H1 (cell line): ENCODE data around the gene SLX4. TPM values are rescaled to one million over a fixed set of nuclear protein-coding genes. Genes with fewer than 3 reads are reported as not detected.

Experiments
- CTCF ChIA-PET: fragments of 300-600 bp; sonication (Branson Sonifier 250); formaldehyde crosslinking; loops from one replicate; lab custom pipeline; 2021; ENCODE audit not compliant: partially characterized antibody; lab: Charles Lee
- POLR2A ChIA-PET: fragments of 300-600 bp; sonication (Branson Sonifier 250); formaldehyde crosslinking; loops from one replicate; lab custom pipeline; 2021; ENCODE audit warnings: inconsistent platforms; ENCODE audit not compliant: partially characterized antibody; lab: Charles Lee
- DNase-seq, 2 experiments: peaks; one replicate each; pipeline versions ENCODE4 v3.0.0 to v3.0.0-alpha.2; 2010 to 2022; ENCODE audit warnings: low spot score in 2 of 2, low read depth in 1 of 2, mixed read lengths in 1 of 2
- FAIRE-seq: peaks from 2 replicates; lab custom pipeline; 2011; peaks lifted over from hg19 to GRCh38; lab: Jason Lieb, UNC
- H2AFZ ChIP-seq: 2 replicates; pipeline ENCODE4 v1.8.1; 2012; ENCODE audit warnings: low read length, inconsistent platforms
- H2AK5ac ChIP-seq: 2 replicates; pipeline ENCODE4 v1.6.1; 2013; ENCODE audit warnings: low read depth, low read length
- H2BK120ac ChIP-seq: replicated peaks from 2 replicates; pipeline ENCODE3; 2013; ENCODE audit warnings: low read depth, low read length, inconsistent platforms
- H2BK12ac ChIP-seq: 2 replicates; pipeline ENCODE4 v1.6.1; 2013; ENCODE audit warnings: low read depth, low read length
- H2BK15ac ChIP-seq: 2 replicates; pipeline ENCODE4 v1.6.1; 2013; ENCODE audit warnings: low read length
- H2BK20ac ChIP-seq: 2 replicates; pipeline ENCODE4 v1.6.1; 2013; ENCODE audit warnings: low read length
- H2BK5ac ChIP-seq: 2 replicates; pipeline ENCODE4 v1.6.1; 2013; ENCODE audit warnings: low read depth, low read length
- H3K14ac ChIP-seq: 2 replicates; pipeline ENCODE4 v1.6.1; 2013; ENCODE audit warnings: inconsistent platforms; ENCODE audit not compliant: insufficient read length
- H3K18ac ChIP-seq: 2 replicates; pipeline ENCODE4 v1.6.1; 2013; ENCODE audit warnings: low read length; ENCODE audit errors: extremely low read depth
- H3K23ac ChIP-seq: 2 replicates; pipeline ENCODE4 v1.6.1; 2013; ENCODE audit warnings: inconsistent platforms; ENCODE audit not compliant: insufficient read length
- H3K23me2 ChIP-seq: 2 replicates; pipeline ENCODE4 v1.6.1; 2013; ENCODE audit warnings: low read depth, low read length
- H3K27ac ChIP-seq: 2 replicates; pipeline ENCODE4 v1.6.1; 2011; ENCODE audit warnings: low read depth, low read length, inconsistent platforms
- H3K27me3 ChIP-seq, 4 experiments: replicated peaks in 1 of 4; 1 replicate in 1 of 4; 2 replicates in 3 of 4; pipeline versions ENCODE4 v1.6.1 to v1.8.1; 2011 to 2013; ENCODE audit warnings: low read length in 3 of 4, mild to moderate bottlenecking in 3 of 4, inconsistent platforms in 2 of 4, mixed read lengths in 2 of 4, moderate library complexity in 1 of 4; ENCODE audit not compliant: control insufficient read depth in 3 of 4, insufficient read depth in 3 of 4; ENCODE audit errors: extremely low read depth in 1 of 4
- H3K36me3 ChIP-seq, 4 experiments: 2 replicates each; pipeline versions ENCODE4 v1.6.1 to v1.8.1; 2011 to 2013; ENCODE audit warnings: mild to moderate bottlenecking in 4 of 4, low read length in 3 of 4, moderate library complexity in 2 of 4, control low read depth in 1 of 4, inconsistent platforms in 1 of 4; ENCODE audit not compliant: insufficient read depth in 4 of 4, control insufficient read depth in 2 of 4
- H3K4ac ChIP-seq: replicated peaks from 2 replicates; pipeline ENCODE3; 2013; ENCODE audit warnings: low read length, low read depth, mixed read lengths, inconsistent platforms; ENCODE audit not compliant: insufficient read length
- H3K4me1 ChIP-seq, 4 experiments: replicated peaks in 1 of 4; 1 replicate in 1 of 4; 2 replicates in 3 of 4; pipeline versions ENCODE4 v1.6.1 to v1.8.1; 2011 to 2013; ENCODE audit warnings: low read length in 3 of 4, inconsistent platforms in 2 of 4, mixed read lengths in 1 of 4; ENCODE audit not compliant: insufficient read depth in 4 of 4, control insufficient read depth in 3 of 4
- H3K4me2 ChIP-seq, 2 experiments: 2 replicates each; pipeline versions ENCODE4 v1.6.1 to v1.8.1; 2011 to 2013; ENCODE audit warnings: low read depth in 2 of 2, low read length in 2 of 2, control low read depth in 1 of 2, inconsistent platforms in 1 of 2, mild to moderate bottlenecking in 1 of 2; ENCODE audit not compliant: insufficient read depth in 1 of 2
- H3K4me3 ChIP-seq, 4 experiments: fragments of 200-600, 300-600 bp in 1 of 4; sonication (generic), shearing (Covaris generic), sonication (Bioruptor Twin) in 1 of 4; 2 replicates each; pipeline versions ENCODE4 v1.5.1 to v1.8.1; 2011 to 2016; ENCODE audit warnings: low read length in 4 of 4, low read depth in 3 of 4, control low read depth in 2 of 4, inconsistent platforms in 2 of 4, mild to moderate bottlenecking in 2 of 4, mixed read lengths in 1 of 4, moderate library complexity in 1 of 4; ENCODE audit not compliant: insufficient read depth in 2 of 4; ENCODE audit errors: extremely low read depth in 1 of 4
- H3K56ac ChIP-seq: replicated peaks from 2 replicates; pipeline ENCODE3; 2013; ENCODE audit warnings: low read depth, mild to moderate bottlenecking, mixed read lengths, low read length, inconsistent platforms; ENCODE audit not compliant: insufficient read length
- H3K79me1 ChIP-seq: 2 replicates; pipeline ENCODE4 v1.6.1; 2013; ENCODE audit warnings: low read depth, low read length, control low read depth
- H3K79me2 ChIP-seq, 2 experiments: 2 replicates each; pipeline versions ENCODE4 v1.6.1 to v1.8.1; 2012 to 2013; ENCODE audit warnings: low read length in 2 of 2, mild to moderate bottlenecking in 2 of 2, inconsistent platforms in 1 of 2; ENCODE audit not compliant: insufficient read depth in 2 of 2, control insufficient read depth in 1 of 2
- H3K9ac ChIP-seq, 4 experiments: replicated peaks in 1 of 4; 1 replicate in 1 of 4; 2 replicates in 3 of 4; pipeline versions ENCODE4 v1.6.1 to v1.8.1; 2011 to 2013; ENCODE audit warnings: low read depth in 3 of 4, low read length in 3 of 4, control low read depth in 2 of 4, mild to moderate bottlenecking in 2 of 4, moderate library complexity in 2 of 4, inconsistent platforms in 1 of 4; ENCODE audit errors: extremely low read depth in 1 of 4
- H3K9me3 ChIP-seq, 2 experiments: 2 replicates each; pipeline versions ENCODE4 v1.6.1 to v1.8.1; 2012 to 2013; ENCODE audit warnings: mild to moderate bottlenecking in 2 of 2, moderate library complexity in 2 of 2, control low read depth in 1 of 2, inconsistent platforms in 1 of 2, low read depth in 1 of 2, low read length in 1 of 2, mixed read lengths in 1 of 2; ENCODE audit not compliant: insufficient read depth in 2 of 2
- H4K20me1 ChIP-seq, 2 experiments: replicated peaks in 1 of 2; 2 replicates each; pipeline versions ENCODE3 to v1.8.1; 2011 to 2013; ENCODE audit warnings: inconsistent platforms in 2 of 2, low read length in 2 of 2, mild to moderate bottlenecking in 1 of 2; ENCODE audit not compliant: insufficient read depth in 2 of 2, control insufficient read depth in 1 of 2
- H4K5ac ChIP-seq: 2 replicates; pipeline ENCODE4 v1.6.1; 2013; ENCODE audit warnings: low read length, low read depth, mixed read lengths, inconsistent platforms; ENCODE audit not compliant: insufficient read length
- H4K8ac ChIP-seq: 2 replicates; pipeline ENCODE4 v1.8.0; 2013; ENCODE audit warnings: mild to moderate bottlenecking, moderate library complexity, low read length, inconsistent platforms; ENCODE audit not compliant: insufficient read depth; ENCODE audit errors: extremely low read depth
- H4K91ac ChIP-seq: replicated peaks from 2 replicates; pipeline ENCODE3; 2013; ENCODE audit warnings: low read length, mixed read lengths, inconsistent platforms; ENCODE audit not compliant: insufficient read length
- EZH2 ChIP-seq: fragments of 200-600 bp; sonication (generic); IDR thresholded peaks from 2 replicates; pipeline ENCODE4 v1.7.1; 2012; ENCODE audit warnings: low read depth, mild to moderate bottlenecking, moderate library complexity, low read length, inconsistent platforms; ENCODE audit not compliant: severe bottlenecking
- RAD21 ChIP-seq, 2 experiments: IDR thresholded peaks in 1 of 2; conservative IDR thresholded peaks in 1 of 2; 2 replicates each; pipeline ENCODE4 v1.6.1; 2011; ENCODE audit warnings: low read depth in 2 of 2, low read length in 2 of 2, improper control_type of control experiment in 1 of 2, inconsistent platforms in 1 of 2, mild to moderate bottlenecking in 1 of 2, moderate library complexity in 1 of 2
- WGBS, 2 experiments: shearing (Covaris generic) in 1 of 2; methylation state at CpG; one replicate each; pipeline versions ENCODE4 v1.1.6 to v1.1.7; 2013 to 2015; ENCODE audit warnings: low lambda C conversion rate in 2 of 2, mixed read lengths in 2 of 2, inconsistent platforms in 1 of 2, low coverage in 1 of 2, missing lambda C conversion rate in 1 of 2; ENCODE audit not compliant: insufficient replicate concordance in 2 of 2, insufficient coverage in 1 of 2, insufficient read length in 1 of 2; ENCODE audit errors: extremely low coverage in 1 of 2, missing lambda C conversion rate in 1 of 2; 5-methylcytosine and 5-hydroxymethylcytosine counted together
- polyA plus RNA-seq, 7 experiments: library from polyadenylated mRNA; depleted of rRNA in 3 of 7; stranded (reverse) in 5 of 7; unstranded in 2 of 7; fragments of >200 nt in 5 of 7; fragments of 200-250 nt in 2 of 7; gene quantifications; 1 replicate in 5 of 7; 2 replicates in 1 of 7; 4 replicates in 1 of 7; pipeline versions ENCODE4 v1.2.1 to v1.2.3, GENCODE V29; 2011 to 2013; ENCODE audit warnings: missing spikeins in 2 of 7, mixed read lengths in 2 of 7
- total RNA-seq: library from RNA; stranded (reverse); fragmentation: NEBNext Ultra II Directional; extraction: Animal tissue kit (Norgen Biotek cat#: 25700); gene quantifications from 2 replicates; pipeline ENCODE4 v1.2.1, GENCODE V29; 2021

The SLX4 gene
- total and polyA plus RNA-seq, 2 of the 8 experiments (the other 6 are each of a cell fraction or from before 2014, with no cell fraction given) = 4.4 to 11.4 TPM

DNA sequence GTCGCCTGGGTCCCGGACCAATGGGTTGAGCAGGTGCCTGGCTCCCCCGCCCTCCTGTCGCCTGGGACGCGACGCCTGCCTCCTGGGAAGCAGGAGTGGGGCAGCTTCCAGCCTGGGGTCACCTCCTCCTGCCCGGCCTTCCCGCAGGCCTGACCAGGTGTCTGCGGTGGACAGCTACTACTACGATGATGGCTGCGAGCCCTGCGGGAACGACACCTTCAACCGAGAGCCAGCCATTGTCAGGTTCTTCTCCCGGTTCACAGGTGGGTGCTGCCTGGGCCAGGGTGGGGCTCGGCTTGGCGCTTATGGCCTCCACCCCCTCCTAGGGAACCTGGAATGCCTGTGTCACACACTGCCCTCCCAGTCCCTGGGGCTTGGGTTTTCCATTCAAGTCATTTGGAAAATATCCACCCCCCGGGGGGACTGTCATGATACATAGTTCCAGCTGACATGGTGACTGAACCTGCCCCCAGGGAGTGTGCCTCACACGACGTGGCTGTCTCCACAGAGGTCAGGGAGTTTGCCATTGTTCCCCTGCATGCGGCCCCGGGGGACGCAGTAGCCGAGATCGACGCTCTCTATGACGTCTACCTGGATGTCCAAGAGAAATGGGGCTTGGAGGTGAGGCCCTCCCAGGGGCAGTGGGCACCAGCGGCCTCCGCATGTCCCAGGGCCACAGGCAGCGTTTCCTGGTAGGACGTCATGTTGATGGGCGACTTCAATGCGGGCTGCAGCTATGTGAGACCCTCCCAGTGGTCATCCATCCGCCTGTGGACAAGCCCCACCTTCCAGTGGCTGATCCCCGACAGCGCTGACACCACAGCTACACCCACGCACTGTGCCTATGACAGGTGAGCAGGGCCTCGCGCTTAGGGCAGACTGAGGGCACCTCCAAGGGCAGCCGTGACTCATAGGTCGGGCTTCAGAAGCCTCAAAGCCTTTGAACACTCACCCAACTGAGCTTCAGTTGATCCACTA lies 45.4 kb upstream of the SLX4 start:
- H3K4me2 ChIP-seq = no peak overlapping the region
- no peak overlapping the region for H3K9ac ChIP-seq
- no peaks in the 10 kb centered on the region for H3K23me2 ChIP-seq
- no peaks in the 10 kb centered on the region for H3K27me3 ChIP-seq
- no peak overlapping the region for H2BK120ac ChIP-seq
- no peak for DNase-seq
- no peak overlapping the region for H3K4ac ChIP-seq
- H3K36me3 ChIP-seq = peaks cover 26 to 48% (median 37%) of the 10 kb centered on the region in 4 experiments
- H3K9me3 ChIP-seq = no peaks in the 10 kb centered on the region
- H4K91ac ChIP-seq = no peak overlapping the region
- H3K4me3 ChIP-seq = no peak overlapping the region
- no peak overlapping the region for H3K27ac ChIP-seq
- H3K79me2 ChIP-seq = no peaks in the 10 kb centered on the region
- no peak overlapping the region for H2AFZ ChIP-seq
- H4K20me1 ChIP-seq = peaks cover 5 to 12% of the 10 kb centered on the region in 2 experiments
- TF ChIP-seq EZH2 = no peak
- TF ChIP-seq RAD21 (IDR thresholded peaks at IDR 0.05 in 1 of 2, conservative IDR thresholded peaks at IDR 0.05 in 1 of 2; ENCODE audit: low read depth in 2 of 2, low read length in 2 of 2) = no peak
- TF ChIP-seq, all 59 proteins: peak for 0
- Histone ChIP-seq H2BK20ac (no peak overlapping the region), H4K5ac (no peak overlapping the region), H3K79me1 (peaks cover 4% of the 10 kb centered on the region; the same call in 1 of the 2 replicates), H3K14ac (no peak overlapping the region), H3K18ac (no peak overlapping the region), H2BK15ac (no peak overlapping the region), H3K56ac (no peak overlapping the region), H3K4me1 (peaks cover 0 to 13% (median 9%) of the 10 kb centered on the region in 4 experiments; a peak in 5 of 7 replicates), H3K23ac (no peak overlapping the region), H2AK5ac (no peak overlapping the region), H2BK12ac (no peak overlapping the region), H2BK5ac (no peak overlapping the region; the same call in 1 of the 2 replicates), H4K8ac (no peak overlapping the region)
- POLR2A ChIA-PET = interaction anchor here (0.6 to 1.6 kb wide), 4 partner anchors 18 to 84 kb away, joined by 3 to 4 read pairs (median 3); no protein-coding TSS in a partner anchor
- CTCF ChIA-PET = interaction anchor here (0.6 to 2.7 kb wide), 7 partner anchors 12 to 147 kb away, joined by 3 to 6 read pairs (median 5); no protein-coding TSS in a partner anchor
- no peak for FAIRE-seq
- 89% methylated on average over 41 of the region's 42 CpGs; no CpG with 5 or more reads in 1 of the 2 experiments for WGBS, 2 experiments
